HepG2 (cell line): Measurements from ENCODE around the gene GADD45B. TPM values are rescaled to one million over a fixed set of nuclear protein-coding genes. Genes with fewer than 3 reads are reported as not detected.

Source experiments
- ATF7-NPFF ChIP-seq: sonication (generic); formaldehyde crosslinking; IDR thresholded peaks from 2 replicates; pipeline ENCODE4 v1.8.1; 2023; ENCODE audit warnings: mild to moderate bottlenecking, low read depth, missing genetic modification reagents, moderate library complexity
- CCDC6 ChIP-seq: sonication (generic); formaldehyde crosslinking; IDR thresholded peaks from 2 replicates; pipeline ENCODE4 v1.8.1; 2022; ENCODE audit warnings: mild to moderate bottlenecking, missing genetic modification reagents, moderate library complexity
- FOXA3 ChIP-seq: IDR thresholded peaks from 2 replicates; pipeline ENCODE4 v1.6.1; 2016; ENCODE audit warnings: missing genetic modification reagents, missing compliant biosample characterization
- MAFK ChIP-seq, 2 experiments: IDR thresholded peaks in 1 of 2; conservative IDR thresholded peaks in 1 of 2; 2 replicates each; pipeline ENCODE4 v1.6.1; 2011; ENCODE audit warnings: improper control_type of control experiment in 2 of 2, low read length in 2 of 2
- NFIB ChIP-seq: sonication (generic); formaldehyde crosslinking; IDR thresholded peaks from 2 replicates; pipeline ENCODE4 v1.9.0; 2021; ENCODE audit warnings: missing genetic modification reagents, mild to moderate bottlenecking, borderline replicate concordance
- NONO ChIP-seq, 2 experiments: fragments of 450-650 bp in 1 of 2; sonication (generic) in 1 of 2; formaldehyde crosslinking in 1 of 2; IDR thresholded peaks in 1 of 2; conservative IDR thresholded peaks in 1 of 2; 2 replicates each; pipeline versions ENCODE4 v1.6.1 to v1.8.0; 2017 to 2022; ENCODE audit warnings: mild to moderate bottlenecking in 1 of 2, missing genetic modification reagents in 1 of 2, moderate library complexity in 1 of 2
- POLR2AphosphoS2 ChIP-seq: IDR thresholded peaks from 2 replicates; pipeline ENCODE4 v1.6.1; 2011; ENCODE audit warnings: low read depth, low read length, improper control_type of control experiment
- PTBP1 ChIP-seq: fragments of 200-400 bp; formaldehyde crosslinking; IDR thresholded peaks from 2 replicates; pipeline ENCODE4 v1.6.1; 2018; ENCODE audit warnings: low read length, low read depth; ENCODE audit not compliant: poor library complexity, severe bottlenecking
- RXRB ChIP-seq: IDR thresholded peaks from 2 replicates; pipeline ENCODE4 v1.6.1; 2016; ENCODE audit warnings: borderline replicate concordance, missing genetic modification reagents, missing compliant biosample characterization
- TGIF2 ChIP-seq: IDR thresholded peaks from 2 replicates; pipeline ENCODE4 v1.6.1; 2016; ENCODE audit warnings: control low read depth, missing compliant biosample characterization
- ZNF331 ChIP-seq: sonication (generic); formaldehyde crosslinking; IDR thresholded peaks from 2 replicates; pipeline ENCODE4 v1.4.0; 2020; ENCODE audit warnings: missing genetic modification reagents
- ZNF558 ChIP-seq: sonication (generic); formaldehyde crosslinking; IDR thresholded peaks from 2 replicates; pipeline ENCODE4 v1.9.0; 2022; ENCODE audit warnings: mild to moderate bottlenecking, missing genetic modification reagents, borderline replicate concordance
- ZNF7 ChIP-seq: IDR thresholded peaks from 2 replicates; pipeline ENCODE4 v1.6.1; 2016; ENCODE audit warnings: missing biosample characterization, missing genetic modification reagents
- ZSCAN30 ChIP-seq: sonication (generic); formaldehyde crosslinking; IDR thresholded peaks from 2 replicates; pipeline ENCODE4 v1.5.0; 2020; ENCODE audit warnings: mild to moderate bottlenecking, missing genetic modification reagents
- polyA plus RNA-seq, 8 experiments: library from polyadenylated mRNA; depleted of rRNA in 3 of 8; stranded (reverse) in 7 of 8; unstranded in 1 of 8; fragments of >200 nt; fragmentation: Illumina TruSeq in 4 of 8; extraction: Trizol in 4 of 8; gene quantifications; 2 replicates each; pipeline versions ENCODE4 v1.2.1 to v1.2.3, GENCODE V29; 2011 to 2016; ENCODE audit warnings: low read depth in 4 of 8, missing spikeins in 1 of 8, mixed read lengths in 1 of 8; ENCODE audit not compliant: insufficient read depth in 1 of 8
- total RNA-seq, 5 experiments: library from RNA; depleted of rRNA; stranded (reverse); fragments of >200 nt; fragmentation: Illumina TruSeq; extraction: Trizol; gene quantifications; 2 replicates each; pipeline ENCODE4 v1.2.3, GENCODE V29; 2016; ENCODE audit warnings: low read depth in 1 of 5
- TF ChIP-seq, protein P1 (sequence below): IDR thresholded peaks from 2 replicates; pipeline ENCODE4 v1.6.1; 2016; ENCODE audit warnings: missing genetic modification reagents, missing compliant biosample characterization
- TF ChIP-seq, protein P2 (sequence below): IDR thresholded peaks from 2 replicates; pipeline ENCODE4 v1.6.1; 2016; ENCODE audit warnings: missing biosample characterization, missing genetic modification reagents, low read depth
- TF ChIP-seq, protein P3 (sequence below): IDR thresholded peaks from 2 replicates; pipeline ENCODE4 v1.6.1; 2016; ENCODE audit warnings: mild to moderate bottlenecking
- TF ChIP-seq, protein P4 (sequence below), 2 experiments: sonication (generic) in 1 of 2; formaldehyde crosslinking in 1 of 2; IDR thresholded peaks; 2 replicates each; pipeline versions ENCODE4 v1.5.1 to v1.6.1; 2011 to 2020; ENCODE audit warnings: borderline replicate concordance in 1 of 2, low read depth in 1 of 2, low read length in 1 of 2, mild to moderate bottlenecking in 1 of 2, missing genetic modification reagents in 1 of 2, moderate library complexity in 1 of 2

Gene GADD45B
- total and polyA plus RNA-seq, 2 of the 13 experiments (the other 11 are each of a cell fraction or from before 2014, with no cell fraction given) = 4.6 to 34.1 TPM

DNA sequence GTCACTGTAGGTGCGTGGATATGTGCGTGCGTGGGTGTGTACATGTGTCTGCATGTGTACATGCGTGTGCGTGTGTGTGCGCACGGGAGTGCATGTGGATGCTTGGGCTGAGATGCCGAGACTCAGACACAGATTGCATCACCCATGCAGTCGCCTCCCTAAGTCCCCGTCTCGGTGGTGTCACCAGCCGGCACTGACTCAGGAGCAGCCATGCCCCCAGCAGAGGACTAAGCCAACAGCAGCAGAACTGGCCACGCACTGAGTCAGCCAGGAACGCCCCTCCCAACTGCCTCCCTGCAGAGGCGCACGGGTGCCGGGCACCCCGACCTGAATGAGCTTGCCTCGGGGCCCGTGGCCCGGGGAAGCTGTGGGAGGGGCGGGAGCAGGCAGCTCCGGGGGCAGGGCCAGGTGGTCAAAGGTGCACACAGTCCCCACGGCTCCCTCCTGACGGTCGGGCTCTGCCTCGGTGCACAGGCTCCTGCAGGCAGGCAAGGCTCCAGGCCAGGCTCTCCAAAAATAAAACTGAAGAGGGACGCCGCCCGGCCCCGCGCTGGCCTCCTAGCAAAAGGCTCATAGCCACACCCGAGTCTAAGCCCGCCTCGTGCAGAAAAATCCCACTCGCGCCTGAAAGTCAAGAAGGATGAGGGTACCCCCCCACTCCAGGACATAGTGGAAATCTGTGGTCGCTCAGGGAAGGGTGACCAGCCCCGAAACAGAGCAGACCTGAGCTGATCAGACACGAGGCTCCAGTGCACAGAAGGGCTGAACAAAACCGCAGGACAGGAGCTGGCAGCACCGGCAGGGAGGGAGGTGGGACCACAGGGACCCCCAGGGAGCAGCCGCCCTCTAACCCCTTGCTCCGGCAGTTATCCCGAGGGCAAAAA is 49.2 kb downstream of the GADD45B start (continued):
- no peak for TF ChIP-seq NFIB (CRISPR knock-in tag)
- TF ChIP-seq POLR2AphosphoS2 = no peak
- 0 out of 4 replicates have a peak, but pooled peaks of 1 of the 2 experiments have one; percentile 1 for TF ChIP-seq MAFK (conservative IDR thresholded peaks at IDR 0.05 in 1 of 2, IDR thresholded peaks at IDR 0.05 in 1 of 2; ENCODE audit: low read length in 2 of 2)
- TF ChIP-seq, protein P1, sequence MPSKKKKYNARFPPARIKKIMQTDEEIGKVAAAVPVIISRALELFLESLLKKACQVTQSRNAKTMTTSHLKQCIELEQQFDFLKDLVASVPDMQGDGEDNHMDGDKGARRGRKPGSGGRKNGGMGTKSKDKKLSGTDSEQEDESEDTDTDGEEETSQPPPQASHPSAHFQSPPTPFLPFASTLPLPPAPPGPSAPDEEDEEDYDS = no peak
- no peak for TF ChIP-seq ZNF7
- no peak for TF ChIP-seq CCDC6 (CRISPR knock-in tag)
- no peak for TF ChIP-seq ATF7-NPFF (CRISPR knock-in tag)
- TF ChIP-seq, protein P2, sequence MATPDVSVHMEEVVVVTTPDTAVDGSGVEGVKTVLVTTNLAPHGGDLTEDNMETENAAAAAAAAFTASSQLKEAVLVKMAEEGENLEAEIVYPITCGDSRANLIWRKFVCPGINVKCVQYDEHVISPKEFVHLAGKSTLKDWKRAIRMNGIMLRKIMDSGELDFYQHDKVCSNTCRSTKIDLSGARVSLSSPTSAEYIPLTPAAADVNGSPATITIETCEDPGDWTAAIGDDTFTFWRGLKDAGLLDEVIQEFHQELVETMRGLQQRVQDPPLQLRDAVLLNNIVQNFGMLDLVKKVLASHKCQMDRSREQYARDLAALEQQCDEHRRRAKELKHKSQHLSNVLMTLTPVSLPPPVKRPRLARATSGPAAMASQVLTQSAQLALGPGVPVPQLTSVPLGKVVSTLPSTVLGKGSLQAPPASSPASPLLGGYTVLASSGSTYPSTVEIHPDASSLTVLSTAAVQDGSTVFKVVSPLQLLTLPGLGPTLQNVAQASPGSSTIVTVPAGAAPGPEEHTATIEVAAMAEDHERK (CRISPR knock-in tag) = no peak
- 0 out of 2 replicates have a peak, but pooled peaks have one; percentile 15 for TF ChIP-seq RXRB (CRISPR knock-in tag)
- peak; percentile 17; the same call in 1 of the 2 replicates for TF ChIP-seq ZNF331 (CRISPR knock-in tag)
- TF ChIP-seq NONO (IDR thresholded peaks at IDR 0.05) = no peak
- TF ChIP-seq NONO (CRISPR knock-in tag; conservative IDR thresholded peaks at IDR 0.05) = no peak
- TF ChIP-seq PTBP1 = no peak
- 0 out of 2 replicates have a peak, but pooled peaks have one; percentile 60 for TF ChIP-seq TGIF2 (CRISPR knock-in tag)
- TF ChIP-seq FOXA3 = no peak; the same call in 1 of the 2 replicates
- TF ChIP-seq ZSCAN30 (CRISPR knock-in tag) = no peak
- TF ChIP-seq ZNF558 (CRISPR knock-in tag) = no peak
- TF ChIP-seq, protein P3, sequence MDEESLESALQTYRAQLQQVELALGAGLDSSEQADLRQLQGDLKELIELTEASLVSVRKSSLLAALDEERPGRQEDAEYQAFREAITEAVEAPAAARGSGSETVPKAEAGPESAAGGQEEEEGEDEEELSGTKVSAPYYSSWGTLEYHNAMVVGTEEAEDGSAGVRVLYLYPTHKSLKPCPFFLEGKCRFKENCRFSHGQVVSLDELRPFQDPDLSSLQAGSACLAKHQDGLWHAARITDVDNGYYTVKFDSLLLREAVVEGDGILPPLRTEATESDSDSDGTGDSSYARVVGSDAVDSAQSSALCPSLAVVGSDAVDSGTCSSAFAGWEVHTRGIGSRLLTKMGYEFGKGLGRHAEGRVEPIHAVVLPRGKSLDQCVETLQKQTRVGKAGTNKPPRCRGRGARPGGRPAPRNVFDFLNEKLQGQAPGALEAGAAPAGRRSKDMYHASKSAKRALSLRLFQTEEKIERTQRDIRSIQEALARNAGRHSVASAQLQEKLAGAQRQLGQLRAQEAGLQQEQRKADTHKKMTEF (CRISPR knock-in tag) = peak; percentile 31; the same call in 1 of the 2 replicates
- TF ChIP-seq, protein P4, sequence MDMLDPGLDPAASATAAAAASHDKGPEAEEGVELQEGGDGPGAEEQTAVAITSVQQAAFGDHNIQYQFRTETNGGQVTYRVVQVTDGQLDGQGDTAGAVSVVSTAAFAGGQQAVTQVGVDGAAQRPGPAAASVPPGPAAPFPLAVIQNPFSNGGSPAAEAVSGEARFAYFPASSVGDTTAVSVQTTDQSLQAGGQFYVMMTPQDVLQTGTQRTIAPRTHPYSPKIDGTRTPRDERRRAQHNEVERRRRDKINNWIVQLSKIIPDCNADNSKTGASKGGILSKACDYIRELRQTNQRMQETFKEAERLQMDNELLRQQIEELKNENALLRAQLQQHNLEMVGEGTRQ (IDR thresholded peaks at IDR 0.05; ENCODE audit: low read depth, low read length) = no peak
- TF ChIP-seq, protein P4 (CRISPR knock-in tag; IDR thresholded peaks at IDR 0.05; ENCODE audit: borderline replicate concordance) = no peak
